Panc1 (cell line): ENCODE results near the gene KIR2DL3. TPM values are rescaled to one million over a fixed set of nuclear protein-coding genes. Genes with fewer than 3 reads are reported as not detected.

Source experiments
- ATAC-seq: fragments of 200-7000 bp; cut with Tn5 transposase; 2 replicates; pipeline ENCODE4 v1.9.1; 2020; ENCODE audit warnings: mild to moderate bottlenecking, moderate library complexity
- BruUV-seq: library from RNA; stranded (reverse); fragments of 400-500 nt; replicated peaks from 2 replicates; lab custom pipeline; 2021; lab: Mats Ljungman, UMichigan
- CTCF ChIA-PET: fragments of 300-600 bp; sonication (Branson Sonifier 250); formaldehyde crosslinking; loops from one replicate; lab custom pipeline; 2022; ENCODE audit warnings: antibody characterized with exemption; lab: Charles Lee
- POLR2A ChIA-PET: fragments of 300-600 bp; sonication (Branson Sonifier 250); formaldehyde crosslinking; loops from one replicate; lab custom pipeline; 2022; ENCODE audit warnings: antibody characterized with exemption; lab: Charles Lee
- DNase-seq: peaks from one replicate; pipeline ENCODE4 v3.0.0-alpha.2; 2010; ENCODE audit warnings: low read depth, low spot score
- H3K27ac ChIP-seq: 2 replicates; pipeline ENCODE4 v1.5.1; 2011; ENCODE audit warnings: mild to moderate bottlenecking, low read length, inconsistent platforms
- H3K27me3 ChIP-seq: fragments of 200-500 bp; sonication (Bioruptor generic); 2 replicates; pipeline ENCODE4 v1.6.0; 2014; ENCODE audit warnings: low read length, inconsistent platforms; ENCODE audit not compliant: control insufficient read depth, insufficient read depth
- H3K36me3 ChIP-seq: fragments of 200-500 bp; sonication (Bioruptor generic); 2 replicates; pipeline ENCODE4 v1.5.1; 2014; ENCODE audit warnings: inconsistent platforms, mild to moderate bottlenecking, low read length, moderate library complexity; ENCODE audit not compliant: control insufficient read depth, insufficient read depth
- H3K4me1 ChIP-seq: 2 replicates; pipeline ENCODE4 v1.5.1; 2011; ENCODE audit warnings: inconsistent platforms, mild to moderate bottlenecking, low read length, moderate library complexity; ENCODE audit not compliant: control insufficient read depth, insufficient read depth
- H3K4me3 ChIP-seq, 2 experiments: 2 replicates each; pipeline ENCODE4 v1.5.1; 2011 to 2012; ENCODE audit warnings: low read depth in 2 of 2, low read length in 2 of 2, mild to moderate bottlenecking in 2 of 2, inconsistent platforms in 1 of 2, moderate library complexity in 1 of 2
- H3K9me3 ChIP-seq: fragments of 200-500 bp; sonication (Bioruptor generic); 2 replicates; pipeline ENCODE4 v1.5.1; 2014; ENCODE audit warnings: low read depth, mild to moderate bottlenecking, inconsistent platforms, low read length, moderate library complexity; ENCODE audit not compliant: control insufficient read depth, insufficient read depth
- CTCF ChIP-seq: fragments of 450-650 bp; IDR thresholded peaks from 2 replicates; pipeline ENCODE4 v1.5.1; 2017; ENCODE audit warnings: mild to moderate bottlenecking
- POLR2AphosphoS5 ChIP-seq: IDR thresholded peaks from 2 replicates; pipeline ENCODE4 v1.6.1; 2012; ENCODE audit warnings: mild to moderate bottlenecking, low read depth, low read length, moderate library complexity
- SIN3A ChIP-seq: IDR thresholded peaks from 2 replicates; pipeline ENCODE4 v1.6.1; 2012; ENCODE audit warnings: low read depth, mild to moderate bottlenecking, low read length, moderate library complexity, borderline replicate concordance; ENCODE audit not compliant: insufficient read depth
- TCF7L2 ChIP-seq: IDR thresholded peaks from 2 replicates; pipeline ENCODE4 v1.6.1; 2011; ENCODE audit warnings: mild to moderate bottlenecking, low read depth, low read length, inconsistent platforms
- in situ Hi-C: cut with HindIII; loops from 2 replicates; pipeline ENCODE4 v1.10.0; 2016; ENCODE audit warnings: low sequenced_read_pairs, low pct_unique_long_range_greater_than_20kb
- intact Hi-C: fragments of 100-400 bp; cut with micrococcal nuclease; formaldehyde crosslinking; loops from one replicate; pipeline ENCODE4 v1.10.0; 2022; ENCODE audit not compliant: unreplicated experiment
- total RNA-seq: library from RNA; stranded (reverse); gene quantifications from one replicate; pipeline ENCODE4 v1.2.1, GENCODE V29; 2021; ENCODE audit not compliant: unreplicated experiment
- TF ChIP-seq, protein P1 (sequence below), 2 experiments: IDR thresholded peaks; 2 replicates each; pipeline ENCODE4 v1.6.1; 2011 to 2012; ENCODE audit warnings: low read depth in 2 of 2, control low read depth in 1 of 2, low read length in 1 of 2, mild to moderate bottlenecking in 1 of 2, moderate library complexity in 1 of 2; ENCODE audit not compliant: insufficient read depth in 1 of 2

Gene KIR2DL3
- total RNA-seq, 1 experiment from 2014 or later: not detected

- DNase-seq (no peak), ATAC-seq (no peak)
- ChIA-PET CTCF (no interaction called here), POLR2A (no interaction called here)
- peaks cover 2% of the 10 kb centered on the region; the same call in 1 of the 2 replicates for H3K27me3 ChIP-seq
- in situ Hi-C loops: no loop called here
- no TSS peak for BruUV-seq
- no peaks in the 10 kb centered on the region for H3K9me3 ChIP-seq
- no peak for TF ChIP-seq POLR2AphosphoS5
- TF ChIP-seq TCF7L2: no peak
- no peak for TF ChIP-seq SIN3A
- no peaks in the 10 kb centered on the region for H3K36me3 ChIP-seq
- H3K4me1 ChIP-seq: no peaks in the 10 kb centered on the region
- H3K27ac ChIP-seq: no peak overlapping the region
- H3K4me3 ChIP-seq: no peak overlapping the region
- intact Hi-C loops: no loop called here
Measured at GRCh38 chr19:54707962-54708361, 30.4 kb upstream of the KIR2DL3 start.

- Histone ChIP-seq H3K4me3 (no peak overlapping the region), H3K4me1 (no peaks in the 10 kb centered on the region), H3K27ac (no peak overlapping the region), H3K36me3 (no peaks in the 10 kb centered on the region), H3K27me3 (no peaks in the 10 kb centered on the region), H3K9me3 (no peaks in the 10 kb centered on the region)
- ChIA-PET CTCF (no interaction called here), POLR2A (no interaction called here)
- no TSS peak for BruUV-seq
- TF ChIP-seq, protein P1, sequence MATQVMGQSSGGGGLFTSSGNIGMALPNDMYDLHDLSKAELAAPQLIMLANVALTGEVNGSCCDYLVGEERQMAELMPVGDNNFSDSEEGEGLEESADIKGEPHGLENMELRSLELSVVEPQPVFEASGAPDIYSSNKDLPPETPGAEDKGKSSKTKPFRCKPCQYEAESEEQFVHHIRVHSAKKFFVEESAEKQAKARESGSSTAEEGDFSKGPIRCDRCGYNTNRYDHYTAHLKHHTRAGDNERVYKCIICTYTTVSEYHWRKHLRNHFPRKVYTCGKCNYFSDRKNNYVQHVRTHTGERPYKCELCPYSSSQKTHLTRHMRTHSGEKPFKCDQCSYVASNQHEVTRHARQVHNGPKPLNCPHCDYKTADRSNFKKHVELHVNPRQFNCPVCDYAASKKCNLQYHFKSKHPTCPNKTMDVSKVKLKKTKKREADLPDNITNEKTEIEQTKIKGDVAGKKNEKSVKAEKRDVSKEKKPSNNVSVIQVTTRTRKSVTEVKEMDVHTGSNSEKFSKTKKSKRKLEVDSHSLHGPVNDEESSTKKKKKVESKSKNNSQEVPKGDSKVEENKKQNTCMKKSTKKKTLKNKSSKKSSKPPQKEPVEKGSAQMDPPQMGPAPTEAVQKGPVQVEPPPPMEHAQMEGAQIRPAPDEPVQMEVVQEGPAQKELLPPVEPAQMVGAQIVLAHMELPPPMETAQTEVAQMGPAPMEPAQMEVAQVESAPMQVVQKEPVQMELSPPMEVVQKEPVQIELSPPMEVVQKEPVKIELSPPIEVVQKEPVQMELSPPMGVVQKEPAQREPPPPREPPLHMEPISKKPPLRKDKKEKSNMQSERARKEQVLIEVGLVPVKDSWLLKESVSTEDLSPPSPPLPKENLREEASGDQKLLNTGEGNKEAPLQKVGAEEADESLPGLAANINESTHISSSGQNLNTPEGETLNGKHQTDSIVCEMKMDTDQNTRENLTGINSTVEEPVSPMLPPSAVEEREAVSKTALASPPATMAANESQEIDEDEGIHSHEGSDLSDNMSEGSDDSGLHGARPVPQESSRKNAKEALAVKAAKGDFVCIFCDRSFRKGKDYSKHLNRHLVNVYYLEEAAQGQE (IDR thresholded peaks at IDR 0.05; ENCODE audit: insufficient read depth in 1 of 2, low read depth in 2 of 2, low read length in 1 of 2): no peak
- TF ChIP-seq SIN3A (no peak), POLR2AphosphoS5 (no peak), TCF7L2 (no peak), CTCF (no peak)
- intact Hi-C loops (no loop called here), in situ Hi-C loops (no loop called here)
- no peak for DNase-seq
- ATAC-seq: peak; percentile 27; the same call in 1 of the 2 replicates
Measured at GRCh38 chr19:54708781-54709180, 29.5 kb upstream of the KIR2DL3 start.

DNA sequence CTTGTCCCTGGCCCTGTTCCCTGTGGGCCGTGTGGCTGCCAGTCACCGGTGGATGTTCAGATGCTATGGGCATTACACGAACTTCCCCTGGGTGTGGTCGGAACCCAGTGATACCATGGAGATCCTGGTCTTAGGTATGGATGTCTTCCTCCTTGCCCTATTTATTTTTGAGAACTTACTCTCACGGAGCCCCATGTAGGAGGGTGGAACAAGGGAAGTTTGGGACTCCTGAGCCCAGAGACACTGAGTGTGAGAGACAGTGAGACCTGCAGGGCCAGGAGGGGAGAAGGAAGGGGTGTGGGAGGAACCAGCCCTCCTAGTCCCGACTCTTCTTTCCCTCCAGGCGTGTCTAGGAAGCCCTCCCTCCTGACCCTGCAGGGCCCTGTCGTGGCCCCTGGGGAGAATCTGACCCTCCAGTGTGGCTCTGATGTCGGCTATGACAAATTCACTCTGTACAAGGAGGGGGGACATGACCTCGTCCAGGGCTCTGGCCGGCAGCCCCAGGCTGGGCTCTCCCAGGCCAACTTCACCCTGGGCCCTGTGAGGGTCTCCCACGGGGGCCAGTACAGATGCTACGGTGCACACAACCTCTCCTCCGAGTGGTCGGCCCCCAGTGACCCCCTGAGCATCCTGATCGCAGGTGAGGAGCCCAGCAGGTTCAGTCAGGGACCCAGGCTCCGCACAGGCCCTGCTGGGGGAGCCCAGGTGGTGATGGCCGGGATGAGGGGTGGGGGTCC is 28.9 kb upstream of the KIR2DL3 start:
- no TSS peak for BruUV-seq
- no peak for DNase-seq
- intact Hi-C loops: no loop called here
- Histone ChIP-seq H3K27ac (no peak overlapping the region), H3K36me3 (no peaks in the 10 kb centered on the region), H3K27me3 (no peaks in the 10 kb centered on the region), H3K4me1 (no peaks in the 10 kb centered on the region), H3K9me3 (no peaks in the 10 kb centered on the region), H3K4me3 (no peak overlapping the region)
- TF ChIP-seq CTCF (no peak), TCF7L2 (no peak), SIN3A (no peak), POLR2AphosphoS5 (no peak)
- TF ChIP-seq, protein P1 (IDR thresholded peaks at IDR 0.05; ENCODE audit: insufficient read depth in 1 of 2, low read depth in 2 of 2, low read length in 1 of 2): no peak
- peak; percentile 62 for ATAC-seq
- POLR2A ChIA-PET: no interaction called here
- CTCF ChIA-PET: interaction anchor here (0.5 kb wide), 1 partner anchor 959 kb away, joined by 4 read pairs; no protein-coding TSS in a partner anchor
- in situ Hi-C loops: no loop called here
